ENCODE data around the gene C2CD4A.
"Not testable (repeated sequence)": the region's sequence is repeated elsewhere in the genome, so short reads cannot be mapped to it uniquely, and the experiment has no call there.

C2CD4A gene

GRCh38 chr15:62027263-62027565 lies 39.6 kb upstream of the C2CD4A start:
- no peaks in the 10 kb centered on the region for H3K4me1 ChIP-seq
- H3K36me3 ChIP-seq (ENCODE audit: control insufficient read depth, insufficient read depth, low read length) = no peaks in the 10 kb centered on the region
- no peak overlapping the region for H3K9ac ChIP-seq
- H3K4me3 ChIP-seq (ENCODE audit: low read depth, low read length) = no peak overlapping the region
- no peak for TF ChIP-seq CTCF (IDR thresholded peaks at IDR 0.05)
- no peak overlapping the region for H3K4me2 ChIP-seq (ENCODE audit: low read length)
- H2AFZ ChIP-seq = no peak overlapping the region
- no peaks in the 10 kb centered on the region for H3K9me3 ChIP-seq (ENCODE audit: control insufficient read depth, low read length)
- H3K27ac ChIP-seq = no peak overlapping the region
- H3K27me3 ChIP-seq (ENCODE audit: control insufficient read depth, insufficient read depth, low read length) = no peaks in the 10 kb centered on the region
- H3K79me2 ChIP-seq = no peaks in the 10 kb centered on the region

DNA sequence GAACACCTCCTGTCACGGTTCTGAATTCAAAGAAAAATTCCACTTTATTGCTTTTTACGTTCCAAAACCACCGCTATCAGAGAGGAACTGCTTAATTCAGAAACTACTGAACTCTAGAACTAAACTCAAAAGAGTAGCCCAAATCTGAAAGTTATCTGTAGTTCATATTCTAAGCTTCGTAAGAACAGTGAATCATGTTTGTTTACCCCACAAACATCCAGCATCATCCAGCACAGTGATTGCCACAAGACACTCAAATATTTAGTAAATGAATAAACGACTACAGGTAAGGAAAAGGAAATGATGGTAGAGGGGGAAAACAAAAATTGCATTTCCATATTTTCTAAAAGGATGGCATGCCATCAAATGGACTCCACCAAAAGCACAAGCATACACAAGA lies 38.9 kb upstream of the C2CD4A start:
- H3K36me3 ChIP-seq (ENCODE audit: control insufficient read depth, insufficient read depth, low read length) = no peaks in the 10 kb centered on the region
- no peak for TF ChIP-seq CTCF (IDR thresholded peaks at IDR 0.05)
- no peaks in the 10 kb centered on the region for H3K4me1 ChIP-seq
- H3K27me3 ChIP-seq (ENCODE audit: control insufficient read depth, insufficient read depth, low read length) = no peaks in the 10 kb centered on the region
- H3K4me3 ChIP-seq (ENCODE audit: low read depth, low read length) = no peak overlapping the region
- no peaks in the 10 kb centered on the region for H3K9me3 ChIP-seq (ENCODE audit: control insufficient read depth, low read length)
- H3K4me2 ChIP-seq (ENCODE audit: low read length) = no peak overlapping the region
- H3K27ac ChIP-seq = no peak overlapping the region
- H3K9ac ChIP-seq = no peak overlapping the region
- no peak overlapping the region for H2AFZ ChIP-seq
- H3K79me2 ChIP-seq = no peaks in the 10 kb centered on the region

DNA sequence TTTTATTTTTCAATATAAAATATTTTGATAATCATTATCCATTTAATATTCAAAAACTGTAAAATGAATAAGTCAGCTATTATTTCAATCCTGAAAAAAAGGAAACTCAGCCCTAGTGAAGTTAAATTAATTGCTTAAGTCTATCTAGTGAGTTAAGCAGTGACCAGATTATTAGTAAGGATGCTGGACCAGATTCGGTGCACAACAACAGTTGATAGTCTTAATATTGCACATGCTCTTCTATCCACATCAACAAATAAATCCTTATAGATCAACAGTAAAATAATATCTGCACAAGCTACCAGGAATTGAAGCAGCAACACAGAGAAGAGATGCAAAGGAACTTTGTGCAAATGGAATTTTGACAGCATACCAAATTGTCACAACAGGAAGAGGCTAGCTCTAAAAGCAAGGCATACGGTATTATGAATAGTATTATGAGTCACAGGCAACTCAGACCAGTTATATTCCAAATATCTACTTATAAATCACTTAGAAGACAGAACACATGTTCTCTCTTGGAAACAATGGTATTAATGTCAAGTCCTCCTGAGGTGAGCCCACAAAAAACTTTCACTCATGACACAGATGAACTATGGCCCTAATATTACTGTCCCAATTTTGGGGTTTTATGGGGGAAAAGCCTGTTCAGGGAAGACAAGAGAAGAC lies 31.4 kb upstream of the C2CD4A start:
- no peak overlapping the region for H3K27ac ChIP-seq
- no peak overlapping the region for H3K4me2 ChIP-seq (ENCODE audit: low read length)
- no peak overlapping the region for H3K9ac ChIP-seq
- no peaks in the 10 kb centered on the region for H3K36me3 ChIP-seq (ENCODE audit: control insufficient read depth, insufficient read depth, low read length)
- no peak overlapping the region for H2AFZ ChIP-seq
- H3K4me3 ChIP-seq (ENCODE audit: low read depth, low read length) = no peak overlapping the region
- H3K27me3 ChIP-seq (ENCODE audit: control insufficient read depth, insufficient read depth, low read length) = no peaks in the 10 kb centered on the region
- H3K4me1 ChIP-seq = no peaks in the 10 kb centered on the region
- no peak for TF ChIP-seq CTCF (IDR thresholded peaks at IDR 0.05)
- H3K79me2 ChIP-seq = no peaks in the 10 kb centered on the region
- no peaks in the 10 kb centered on the region for H3K9me3 ChIP-seq (ENCODE audit: control insufficient read depth, low read length)

DNA sequence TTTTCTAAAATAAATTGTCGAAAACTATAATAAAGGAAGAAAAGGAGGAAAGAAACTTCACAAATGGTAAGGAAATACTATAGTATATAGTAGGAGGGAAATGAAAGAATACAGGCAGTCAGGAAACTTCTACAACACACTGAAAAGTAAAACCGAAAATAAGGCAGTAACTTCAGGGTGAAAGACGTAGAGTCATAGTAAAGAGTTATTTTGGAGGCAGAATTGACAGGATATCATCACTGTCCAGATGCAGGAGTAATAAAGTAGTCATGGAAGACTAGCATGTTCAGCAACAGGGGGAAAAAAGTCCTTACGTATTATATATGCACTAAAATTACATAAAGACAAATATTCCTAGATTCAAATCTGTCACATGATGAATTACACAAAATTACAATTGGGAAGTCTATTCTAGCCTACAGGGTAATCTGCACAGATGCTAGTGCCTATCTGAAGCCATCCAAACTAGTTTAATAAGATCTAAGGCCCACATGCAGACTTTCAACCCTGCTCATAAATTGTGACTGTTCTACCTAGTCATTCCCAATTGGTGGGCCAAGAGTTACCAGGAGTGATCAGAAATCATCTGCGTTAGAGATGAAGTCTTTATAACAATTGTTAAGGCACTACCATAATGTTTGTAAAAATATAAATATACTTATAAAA lies 20.6 kb upstream of the C2CD4A start:
- Histone ChIP-seq H3K4me1 (no peaks in the 10 kb centered on the region), H3K4me2 (ENCODE audit: low read length) (no peak overlapping the region), H3K9me3 (ENCODE audit: control insufficient read depth, low read length) (no peaks in the 10 kb centered on the region), H3K36me3 (ENCODE audit: control insufficient read depth, insufficient read depth, low read length) (no peaks in the 10 kb centered on the region), H3K27me3 (ENCODE audit: control insufficient read depth, insufficient read depth, low read length) (no peaks in the 10 kb centered on the region), H3K27ac (no peak overlapping the region), H3K79me2 (no peaks in the 10 kb centered on the region), H3K4me3 (ENCODE audit: low read depth, low read length) (no peak overlapping the region), H3K9ac (no peak overlapping the region), H2AFZ (no peak overlapping the region)
- no peak for TF ChIP-seq CTCF (IDR thresholded peaks at IDR 0.05)

DNA sequence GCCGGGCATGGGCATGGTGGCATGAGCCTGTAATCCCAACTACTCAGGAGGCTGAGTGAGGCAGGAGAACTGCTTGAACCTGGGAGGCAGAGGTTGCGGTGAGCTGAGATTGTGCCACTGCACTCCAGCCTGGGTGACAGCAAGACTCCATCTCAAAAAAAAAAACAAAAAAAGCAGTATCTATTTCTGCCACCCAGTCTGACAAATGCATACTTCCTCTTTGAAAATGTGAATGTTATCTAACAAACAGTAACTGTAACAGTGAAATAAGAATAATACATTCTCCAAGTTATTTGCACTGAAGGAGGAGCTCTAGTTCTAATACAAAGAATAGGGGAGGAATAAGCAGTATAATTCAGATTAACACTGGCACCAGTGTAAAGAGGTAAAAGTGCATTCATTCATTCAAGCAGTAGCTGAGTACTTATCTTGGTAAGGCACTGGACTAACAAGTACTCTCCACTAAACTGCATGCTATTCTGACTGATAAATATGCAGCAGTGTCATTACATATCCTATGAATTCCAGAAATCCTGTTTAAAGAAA lies 19.4 kb upstream of the C2CD4A start:
- Histone ChIP-seq H3K9me3 (ENCODE audit: control insufficient read depth, low read length) (no peaks in the 10 kb centered on the region), H3K79me2 (no peaks in the 10 kb centered on the region), H3K4me1 (no peaks in the 10 kb centered on the region), H2AFZ (no peak overlapping the region), H3K27me3 (ENCODE audit: control insufficient read depth, insufficient read depth, low read length) (no peaks in the 10 kb centered on the region), H3K36me3 (ENCODE audit: control insufficient read depth, insufficient read depth, low read length) (no peaks in the 10 kb centered on the region), H3K9ac (no peak overlapping the region), H3K4me2 (ENCODE audit: low read length) (no peak overlapping the region), H3K27ac (no peak overlapping the region), H3K4me3 (ENCODE audit: low read depth, low read length) (no peak overlapping the region)
- no peak for TF ChIP-seq CTCF (IDR thresholded peaks at IDR 0.05)

DNA sequence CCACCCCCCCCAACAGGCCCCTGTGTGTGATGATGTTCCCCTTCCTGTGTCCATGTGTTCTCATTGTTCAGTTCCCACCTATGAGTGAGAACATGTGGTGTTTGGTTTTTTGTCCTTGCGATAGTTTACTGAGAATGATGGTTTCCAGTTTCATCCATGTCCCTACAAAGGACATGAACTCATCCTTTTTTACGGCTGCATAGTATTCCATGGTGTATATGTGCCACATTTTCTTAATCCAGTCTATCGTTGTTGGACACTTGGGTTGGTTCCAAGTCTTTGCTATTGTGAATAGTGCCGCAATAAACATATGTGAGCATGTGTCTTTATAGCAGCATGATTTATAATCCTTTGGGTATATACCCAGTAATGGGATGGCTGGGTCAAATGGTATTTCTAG lies 18.5 kb upstream of the C2CD4A start:
- H3K9me3 ChIP-seq (ENCODE audit: control insufficient read depth, low read length); H3K27ac ChIP-seq; H3K79me2 ChIP-seq; H3K4me3 ChIP-seq (ENCODE audit: low read depth, low read length); H3K4me1 ChIP-seq; H3K36me3 ChIP-seq (ENCODE audit: control insufficient read depth, insufficient read depth, low read length); H2AFZ ChIP-seq; H3K27me3 ChIP-seq (ENCODE audit: control insufficient read depth, insufficient read depth, low read length); H3K4me2 ChIP-seq (ENCODE audit: low read length); H3K9ac ChIP-seq: not testable (repeated sequence)

Measured in parathyroid adenoma (tissue), 2 donors.